HG03175 (cell line): ENCODE measurements around the gene DAB1.
"Not testable (repeated sequence)": the region's sequence is repeated elsewhere in the genome, so short reads cannot be mapped to it uniquely, and the experiment has no call there.

Experiments used
- ATAC-seq: cut with Tn5 transposase; IDR thresholded peaks from one replicate; pipeline ENCODE4 v1.9.1; 2021; ENCODE audit warnings: mild to moderate bottlenecking, moderate library complexity; ENCODE audit not compliant: unreplicated experiment

Gene DAB1

DNA sequence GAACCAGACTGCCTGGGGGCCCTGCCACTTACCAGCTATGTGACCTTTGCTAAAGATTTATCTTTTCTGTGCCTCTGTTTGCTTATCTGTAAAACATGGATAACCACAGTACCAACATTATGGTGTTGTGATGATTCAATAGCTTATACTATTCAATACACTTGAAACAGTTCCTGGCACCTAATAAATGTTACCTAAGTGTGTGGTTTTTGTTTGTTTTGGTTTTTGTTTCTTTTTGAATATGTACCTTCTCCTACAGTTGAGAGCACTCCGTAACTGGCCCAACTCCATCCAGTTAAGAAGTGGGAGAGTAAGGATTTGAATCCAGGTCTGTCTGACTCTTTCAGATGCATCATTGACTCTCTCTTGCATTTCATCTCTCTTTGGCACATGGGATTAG lies 332.2 kb downstream of the DAB1 start:
- no peak for ATAC-seq

DNA sequence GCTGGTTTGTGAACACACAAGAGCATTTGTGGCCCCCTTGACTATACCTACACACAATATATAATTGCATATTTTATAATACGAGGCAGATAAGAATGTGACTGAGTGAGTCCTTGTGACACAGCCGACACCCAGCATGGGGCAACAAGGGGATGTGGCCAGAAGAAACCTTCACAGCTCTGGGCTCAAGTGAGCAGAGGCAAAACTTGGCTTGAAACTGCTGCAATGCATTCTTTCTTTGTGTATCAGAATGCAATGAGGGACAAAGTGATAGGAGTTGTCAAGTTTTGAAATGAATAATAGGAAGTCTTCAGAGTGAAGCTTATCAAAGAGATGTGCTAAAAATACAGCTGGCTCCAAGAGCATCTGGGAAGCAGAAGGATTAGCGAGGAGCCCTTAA lies 334.0 kb downstream of the DAB1 start:
- ATAC-seq = no peak

GRCh38 chr1:57089221-57089620 lies 334.6 kb downstream of the DAB1 start:
- ATAC-seq = no peak

GRCh38 chr1:57088653-57089052 lies 335.2 kb downstream of the DAB1 start:
- no peak for ATAC-seq

GRCh38 chr1:57087660-57088059 lies 336.2 kb downstream of the DAB1 start:
- ATAC-seq = not testable (repeated sequence)

DNA sequence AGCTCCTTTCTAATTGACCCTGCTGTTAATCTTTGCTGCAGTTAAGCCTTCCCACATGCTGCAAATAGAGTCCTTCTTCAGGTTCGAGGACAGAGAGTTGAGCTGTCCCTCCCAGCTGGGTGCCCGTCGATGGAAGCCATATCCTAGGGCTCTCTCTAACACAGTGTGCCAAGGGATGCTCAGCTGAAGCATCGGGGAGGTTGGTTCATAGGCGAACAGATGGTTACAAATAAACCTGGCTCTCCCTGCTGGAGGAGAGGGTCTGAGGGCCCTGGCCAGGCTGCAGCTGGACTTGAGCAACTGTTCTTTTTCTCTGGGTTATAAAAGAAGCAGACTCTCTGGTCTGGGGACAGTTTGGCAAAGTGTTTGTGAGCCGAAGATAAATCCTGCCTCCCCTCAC lies 337.7 kb downstream of the DAB1 start:
- no peak for ATAC-seq

DNA sequence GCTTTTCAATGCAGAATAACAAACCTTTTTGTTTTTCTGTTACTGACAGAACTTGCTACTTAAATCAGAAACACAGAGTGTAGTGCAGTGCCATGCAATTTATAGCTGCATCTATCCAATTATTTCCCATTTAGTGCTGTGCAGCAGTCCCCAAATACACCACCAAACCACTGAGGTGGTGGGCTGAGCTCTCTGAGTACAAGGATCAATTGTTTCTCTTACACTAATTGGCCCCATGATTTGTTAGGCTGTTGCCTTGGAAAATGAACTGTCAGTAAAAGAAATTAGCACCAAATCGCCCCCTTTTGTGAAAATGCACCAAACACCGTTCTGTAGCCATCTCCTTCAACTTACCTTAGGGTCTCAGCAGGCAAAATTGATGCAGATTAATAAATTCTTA lies 339.2 kb downstream of the DAB1 start:
- ATAC-seq = no peak

DNA sequence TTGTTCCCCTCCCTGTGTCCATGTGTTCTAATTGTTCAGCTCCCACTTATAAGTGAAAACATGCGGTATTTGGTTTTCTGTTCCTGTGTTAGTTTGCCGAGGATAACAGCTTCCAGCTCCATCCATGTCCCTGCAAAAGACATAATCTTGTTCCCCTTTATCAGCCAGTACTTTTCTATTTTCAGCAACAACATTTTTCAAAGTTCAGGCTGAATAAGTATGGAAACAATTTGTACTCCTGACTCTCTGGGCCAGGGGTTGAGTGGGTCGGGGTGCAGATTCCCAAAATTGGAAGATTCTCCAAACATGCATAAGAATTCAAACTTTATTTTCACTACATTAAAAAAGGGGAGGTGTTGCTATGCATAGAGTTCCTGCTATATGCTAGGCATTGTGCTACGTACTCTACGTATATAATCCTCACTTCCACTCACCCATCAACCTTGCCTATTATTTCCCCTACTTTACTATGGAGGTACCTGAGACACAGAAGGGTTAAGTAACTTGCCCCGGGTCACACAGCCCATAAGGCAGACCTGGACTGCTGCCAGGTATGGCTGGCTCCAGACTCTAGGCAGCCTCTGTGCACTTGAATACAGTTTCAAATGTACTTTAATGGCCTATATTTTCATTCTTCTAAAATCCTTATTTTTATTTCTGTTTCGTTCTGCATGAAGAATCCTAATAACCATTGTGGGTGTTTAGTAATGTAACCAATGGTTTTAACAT lies 341.0 kb downstream of the DAB1 start:
- ATAC-seq = no peak

- ATAC-seq = no peak
Measured at GRCh38 chr1:57079454-57080157, 344.3 kb downstream of the DAB1 start.

GRCh38 chr1:57072401-57073110 lies 351.3 kb downstream of the DAB1 start:
- ATAC-seq = peak; percentile 72

DNA sequence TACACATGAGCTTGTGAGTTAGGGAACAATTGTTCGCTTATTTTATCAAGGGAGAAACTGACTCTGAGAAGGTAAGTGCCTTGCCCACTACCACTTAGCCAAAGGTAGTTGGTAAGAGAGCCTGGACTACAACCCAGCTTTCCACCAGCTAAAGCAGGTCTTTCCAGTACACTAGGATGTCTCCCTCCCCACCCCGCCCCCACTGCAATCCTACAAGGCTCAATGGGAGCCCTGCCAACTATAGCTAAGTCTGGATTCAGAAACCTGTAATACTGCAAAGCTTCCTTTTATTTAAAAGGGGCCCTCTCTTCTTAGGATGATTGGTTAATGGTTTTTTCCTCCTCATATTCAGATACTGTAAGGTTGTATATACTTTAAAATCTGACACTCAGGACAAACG lies 356.0 kb downstream of the DAB1 start:
- no peak for ATAC-seq

- no peak for ATAC-seq
Measured at GRCh38 chr1:57066980-57067610, 356.8 kb downstream of the DAB1 start.

GRCh38 chr1:57065442-57065841 lies 358.4 kb downstream of the DAB1 start:
- no peak for ATAC-seq

DNA sequence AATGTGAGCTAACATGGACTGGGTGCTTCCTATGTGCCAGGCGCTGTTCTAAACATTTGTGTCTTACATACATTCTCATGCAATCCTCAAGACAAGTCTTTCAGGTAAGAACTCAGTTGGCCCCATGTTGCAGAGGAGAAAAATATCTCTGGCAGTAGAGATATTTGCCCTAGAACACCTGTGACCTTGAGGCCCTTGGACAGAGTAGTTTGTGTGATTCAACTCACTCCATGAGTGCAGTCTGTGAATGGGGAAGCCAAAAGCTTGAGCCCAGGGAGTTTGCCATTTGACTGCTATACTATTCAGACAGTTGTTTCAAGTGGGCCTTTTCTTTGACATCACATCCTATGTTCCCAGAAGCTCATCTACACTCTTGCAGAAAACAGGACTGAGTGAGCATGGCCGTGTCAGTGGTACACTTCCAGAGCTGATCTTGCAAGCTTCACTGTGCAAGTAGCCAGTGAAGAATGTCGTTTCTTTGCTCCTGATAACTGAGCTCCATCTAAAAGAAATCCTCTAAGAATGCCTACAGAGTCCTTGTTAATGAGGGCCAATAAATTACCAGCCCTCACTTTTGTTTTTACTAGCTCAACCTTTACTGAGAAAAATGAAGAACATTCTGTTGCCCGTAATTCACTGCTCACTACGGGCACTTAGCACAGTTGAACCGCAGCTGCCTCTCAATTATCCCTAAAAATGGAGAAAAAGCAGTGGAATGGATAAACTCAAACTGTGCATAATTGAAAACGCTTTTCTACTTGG lies 359.3 kb downstream of the DAB1 start:
- ATAC-seq = no peak

- no peak for ATAC-seq
Measured at GRCh38 chr1:57063406-57064125, 360.3 kb downstream of the DAB1 start.

- no peak for ATAC-seq
Measured at GRCh38 chr1:57061369-57061768, 362.5 kb downstream of the DAB1 start.

DNA sequence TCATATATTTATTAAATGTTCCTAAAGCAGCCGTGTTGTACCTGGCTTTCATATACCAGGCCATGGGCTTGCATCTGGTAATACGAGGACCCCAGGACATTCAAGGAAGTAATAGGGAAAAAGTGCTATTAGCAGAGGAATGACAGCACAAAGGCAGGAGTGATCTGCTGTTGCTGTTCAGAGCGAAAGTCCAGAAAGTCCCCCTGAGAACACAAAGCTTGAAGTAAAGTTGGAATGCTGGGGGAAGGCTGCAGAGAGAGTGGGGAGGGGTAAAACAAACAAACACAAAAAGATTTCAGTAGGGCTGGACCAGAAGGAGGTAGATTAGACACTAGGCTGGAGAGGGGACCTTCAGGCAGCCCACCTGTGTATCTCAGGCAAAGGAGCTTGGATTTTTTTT lies 363.4 kb downstream of the DAB1 start:
- ATAC-seq = no peak

DNA sequence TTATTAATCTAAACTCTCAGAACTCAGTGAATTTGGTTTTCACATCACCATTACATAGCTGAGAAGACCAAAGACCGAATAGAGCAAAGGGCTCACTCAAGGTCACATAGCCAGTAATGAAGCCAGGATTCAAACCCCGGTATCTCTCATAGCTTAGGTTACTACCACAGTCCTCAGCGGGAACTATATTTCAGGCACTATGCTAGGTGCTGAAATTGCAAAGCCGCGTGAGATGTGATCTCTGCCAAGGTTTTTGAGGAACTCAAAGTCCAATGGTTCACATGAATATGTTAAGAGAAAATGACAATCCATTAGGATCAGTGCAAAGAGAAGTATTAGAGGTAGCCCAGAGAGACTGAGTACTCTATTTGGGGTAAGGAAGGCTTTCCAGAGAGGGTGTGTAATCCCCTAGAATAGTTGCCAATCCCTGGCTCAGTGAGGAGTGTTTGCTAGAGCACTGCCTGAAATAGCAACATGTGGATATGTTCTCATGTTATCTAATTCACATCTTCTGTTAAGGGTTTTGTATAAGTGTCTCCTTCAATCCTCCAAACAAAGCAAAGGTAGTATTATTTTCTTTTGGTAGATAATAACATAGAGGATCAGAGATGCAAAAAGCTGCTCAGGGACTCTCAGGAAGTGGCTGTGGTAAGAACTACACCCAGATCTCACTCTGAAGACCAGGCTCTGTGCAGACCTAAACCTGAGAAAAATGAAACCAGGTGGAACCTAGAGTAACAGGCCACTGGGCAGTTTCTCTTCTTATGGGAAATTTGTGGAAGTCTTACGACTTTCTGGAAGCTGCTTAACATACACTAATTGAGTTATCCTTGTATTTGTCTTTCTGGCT lies 365.0 kb downstream of the DAB1 start:
- ATAC-seq = no peak

- ATAC-seq = no peak
Measured at GRCh38 chr1:57048856-57049255, 375.0 kb downstream of the DAB1 start.
